ENCODE measurements around the gene PRSS57.

GRCh38 chr19:662207-662961 lies 32.9 kb downstream of the PRSS57 start:
- TF ChIP-seq EZH2 (IDR thresholded peaks at IDR 0.05; ENCODE audit: borderline replicate concordance, low read length) (no peak), CTCF (conservative IDR thresholded peaks at IDR 0.05 in 1 of 2, IDR thresholded peaks at IDR 0.05 in 1 of 2; ENCODE audit: extremely low read depth in 1 of 2, insufficient read depth in 1 of 2, low read depth in 1 of 2, low read length in 2 of 2) (no peak)

Data from mammary epithelial cell (primary cell).